HepG2 (cell line): ENCODE results near the gene CDK5RAP1.

Source experiments
- EED ChIP-seq: sonication (generic); formaldehyde crosslinking; IDR thresholded peaks from 2 replicates; pipeline ENCODE4 v1.5.0; 2020; ENCODE audit warnings: mild to moderate bottlenecking, missing genetic modification reagents
- MEIS1 ChIP-seq: sonication (generic); formaldehyde crosslinking; IDR thresholded peaks from 2 replicates; pipeline ENCODE4 v1.9.0; 2021; ENCODE audit warnings: mild to moderate bottlenecking, missing genetic modification reagents, moderate library complexity, borderline replicate concordance
- NR2F6 ChIP-seq, 2 experiments: IDR thresholded peaks; 2 replicates each; pipeline ENCODE4 v1.6.1; 2016; ENCODE audit warnings: antibody characterized with exemption in 1 of 2, mild to moderate bottlenecking in 1 of 2
- POLR2AphosphoS5 ChIP-seq: IDR thresholded peaks from 2 replicates; pipeline ENCODE4 v1.6.1; 2012; ENCODE audit warnings: low read depth, low read length
- RCOR2 ChIP-seq: IDR thresholded peaks from 2 replicates; pipeline ENCODE4 v1.6.1; 2016; ENCODE audit warnings: missing biosample characterization, missing genetic modification reagents
- SIN3B ChIP-seq: fragments of 150-350 bp; IDR thresholded peaks from 2 replicates; pipeline ENCODE4 v1.6.1; 2014; ENCODE audit warnings: low read length
- U2AF1 ChIP-seq: fragments of 200-400 bp; formaldehyde crosslinking; optimal IDR thresholded peaks from 2 replicates; pipeline ENCODE3; 2017; ENCODE audit warnings: mild to moderate bottlenecking, low read depth, low read length
- ZBTB2 ChIP-seq: sonication (generic); formaldehyde crosslinking; IDR thresholded peaks from 2 replicates; pipeline ENCODE4 v1.8.0; 2022; ENCODE audit warnings: low read depth, missing genetic modification reagents
- ZBTB33 ChIP-seq: sonication (generic); formaldehyde crosslinking; IDR thresholded peaks from 2 replicates; pipeline ENCODE4 v1.4.0; 2020; ENCODE audit warnings: missing genetic modification reagents
- ZNF615 ChIP-seq: sonication (generic); formaldehyde crosslinking; IDR thresholded peaks from 2 replicates; pipeline ENCODE4 v1.5.0; 2020; ENCODE audit warnings: mild to moderate bottlenecking, missing genetic modification reagents, borderline replicate concordance
- TF ChIP-seq, protein P1 (sequence below): sonication (generic); formaldehyde crosslinking; IDR thresholded peaks from 2 replicates; pipeline ENCODE4 v1.5.0; 2020; ENCODE audit warnings: mild to moderate bottlenecking, missing genetic modification reagents, moderate library complexity

- no peak for TF ChIP-seq ZBTB2
- TF ChIP-seq, protein P1, sequence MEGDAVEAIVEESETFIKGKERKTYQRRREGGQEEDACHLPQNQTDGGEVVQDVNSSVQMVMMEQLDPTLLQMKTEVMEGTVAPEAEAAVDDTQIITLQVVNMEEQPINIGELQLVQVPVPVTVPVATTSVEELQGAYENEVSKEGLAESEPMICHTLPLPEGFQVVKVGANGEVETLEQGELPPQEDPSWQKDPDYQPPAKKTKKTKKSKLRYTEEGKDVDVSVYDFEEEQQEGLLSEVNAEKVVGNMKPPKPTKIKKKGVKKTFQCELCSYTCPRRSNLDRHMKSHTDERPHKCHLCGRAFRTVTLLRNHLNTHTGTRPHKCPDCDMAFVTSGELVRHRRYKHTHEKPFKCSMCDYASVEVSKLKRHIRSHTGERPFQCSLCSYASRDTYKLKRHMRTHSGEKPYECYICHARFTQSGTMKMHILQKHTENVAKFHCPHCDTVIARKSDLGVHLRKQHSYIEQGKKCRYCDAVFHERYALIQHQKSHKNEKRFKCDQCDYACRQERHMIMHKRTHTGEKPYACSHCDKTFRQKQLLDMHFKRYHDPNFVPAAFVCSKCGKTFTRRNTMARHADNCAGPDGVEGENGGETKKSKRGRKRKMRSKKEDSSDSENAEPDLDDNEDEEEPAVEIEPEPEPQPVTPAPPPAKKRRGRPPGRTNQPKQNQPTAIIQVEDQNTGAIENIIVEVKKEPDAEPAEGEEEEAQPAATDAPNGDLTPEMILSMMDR (CRISPR knock-in tag): no peak
- no peak for TF ChIP-seq EED (CRISPR knock-in tag)
- TF ChIP-seq SIN3B: no peak
- TF ChIP-seq MEIS1 (CRISPR knock-in tag): no peak
- no peak for TF ChIP-seq POLR2AphosphoS5
- TF ChIP-seq RCOR2 (CRISPR knock-in tag): no peak
- no peak for TF ChIP-seq ZBTB33 (CRISPR knock-in tag)
- no peak for TF ChIP-seq NR2F6 (IDR thresholded peaks at IDR 0.05)
- no peak for TF ChIP-seq NR2F6 (CRISPR knock-in tag; IDR thresholded peaks at IDR 0.05)
- TF ChIP-seq ZNF615 (CRISPR knock-in tag): no peak
- TF ChIP-seq U2AF1: no peak
Observed at GRCh38 chr20:33419140-33419974, 18.0 kb upstream of the CDK5RAP1 start.
